D721Med (cell line): ENCODE results near the gene IQCM.

Source experiments
- DNase-seq: peaks from one replicate; pipeline ENCODE4 v3.0.0; 2011; ENCODE audit warnings: low spot score; ENCODE audit not compliant: insufficient read length
- FAIRE-seq: peaks from 2 replicates; lab custom pipeline; 2011; peaks lifted over from hg19 to GRCh38; lab: Jason Lieb, UNC
- CTCF ChIP-seq: IDR thresholded peaks from 2 replicates; pipeline ENCODE4 v1.5.1; 2012; ENCODE audit warnings: mild to moderate bottlenecking, control low read depth; ENCODE audit not compliant: insufficient read depth; ENCODE audit errors: missing control alignments

IQCM gene

GRCh38 chr4:149785696-149786431 lies 29.8 kb downstream of the IQCM start:
- TF ChIP-seq CTCF: no peak
- DNase-seq (no peak), FAIRE-seq (no peak)

- DNase-seq (no peak), FAIRE-seq (no peak)
- TF ChIP-seq CTCF: no peak
These were observed 31.6 kb downstream of the IQCM start for GRCh38 chr4:149784018-149784417.

GRCh38 chr4:149781150-149781549 lies 34.5 kb downstream of the IQCM start:
- DNase-seq (no peak), FAIRE-seq (no peak)
- no peak for TF ChIP-seq CTCF

GRCh38 chr4:149768477-149768876 lies 47.2 kb downstream of the IQCM start:
- DNase-seq (no peak), FAIRE-seq (no peak)
- no peak for TF ChIP-seq CTCF

- DNase-seq (no peak), FAIRE-seq (no peak)
- TF ChIP-seq CTCF: no peak
These were observed 49.5 kb downstream of the IQCM start for GRCh38 chr4:149766135-149766534.

- TF ChIP-seq CTCF: no peak
- FAIRE-seq (no peak), DNase-seq (no peak)
These were observed 50.0 kb downstream of the IQCM start for GRCh38 chr4:149765630-149766029.

GRCh38 chr4:149755969-149756368 lies 59.7 kb downstream of the IQCM start:
- TF ChIP-seq CTCF: no peak
- no peak for DNase-seq
- no peak for FAIRE-seq
